Keratinocyte (primary cell): ENCODE measurements around the gene TDRD6. TPM values are rescaled to one million over a fixed set of nuclear protein-coding genes. Genes with fewer than 3 reads are reported as not detected.

Experiments
- DNase-seq: peaks from one replicate; pipeline ENCODE4 v3.0.0-alpha.2; 2011; ENCODE audit warnings: low read depth, missing footprints, low spot score
- FAIRE-seq: peaks from 2 replicates; lab custom pipeline; 2011; peaks lifted over from hg19 to GRCh38; lab: Jason Lieb, UNC
- H2AFZ ChIP-seq: 2 replicates; pipeline ENCODE4 v1.6.0; 2012; ENCODE audit warnings: low read length, control low read depth, inconsistent platforms; ENCODE audit not compliant: control insufficient read depth
- H3K27ac ChIP-seq: 2 replicates; pipeline ENCODE4 v1.5.1; 2011; ENCODE audit warnings: low read length; ENCODE audit not compliant: control insufficient read depth, insufficient read depth
- H3K27me3 ChIP-seq: 3 replicates; pipeline ENCODE4 v1.6.0; 2011; ENCODE audit warnings: low read length; ENCODE audit not compliant: control insufficient read depth, insufficient read depth; ENCODE audit errors: extremely low read depth
- H3K36me3 ChIP-seq, 2 experiments: 2 replicates in 1 of 2; 3 replicates in 1 of 2; pipeline ENCODE4 v1.5.1; 2011; ENCODE audit warnings: low read length in 2 of 2, mild to moderate bottlenecking in 1 of 2; ENCODE audit not compliant: control insufficient read depth in 2 of 2, insufficient read depth in 2 of 2; ENCODE audit errors: extremely low read depth in 1 of 2
- H3K4me1 ChIP-seq: 3 replicates; pipeline ENCODE4 v1.5.1; 2011; ENCODE audit warnings: low read length; ENCODE audit not compliant: control insufficient read depth, insufficient read depth; ENCODE audit errors: extremely low read depth
- H3K4me2 ChIP-seq: 3 replicates; pipeline ENCODE4 v1.6.0; 2011; ENCODE audit warnings: low read depth, low read length; ENCODE audit not compliant: control insufficient read depth, insufficient read depth; ENCODE audit errors: extremely low read depth
- H3K4me3 ChIP-seq, 3 experiments: fragments of 200-600 bp in 1 of 3; sonication (generic) in 1 of 3; 2 replicates in 2 of 3; 3 replicates in 1 of 3; pipeline ENCODE4 v1.5.1; 2011 to 2016; ENCODE audit warnings: low read length in 3 of 3, mild to moderate bottlenecking in 3 of 3, control low read depth in 2 of 3, inconsistent platforms in 1 of 3, low read depth in 1 of 3, mixed read lengths in 1 of 3, mixed run types in 1 of 3, moderate library complexity in 1 of 3; ENCODE audit not compliant: control insufficient read depth in 2 of 3, insufficient read depth in 2 of 3; ENCODE audit errors: extremely low read depth in 1 of 3
- H3K79me2 ChIP-seq: 2 replicates; pipeline ENCODE4 v1.6.0; 2012; ENCODE audit warnings: low read length; ENCODE audit not compliant: control insufficient read depth, insufficient read depth
- H3K9ac ChIP-seq: 3 replicates; pipeline ENCODE4 v1.6.0; 2011; ENCODE audit warnings: low read length; ENCODE audit not compliant: control insufficient read depth, insufficient read depth; ENCODE audit errors: extremely low read depth
- H3K9me1 ChIP-seq: 3 replicates; pipeline ENCODE4 v1.6.0; 2011; ENCODE audit warnings: low read length; ENCODE audit not compliant: control insufficient read depth, insufficient read depth; ENCODE audit errors: extremely low read depth
- H3K9me3 ChIP-seq: 2 replicates; pipeline ENCODE4 v1.5.1; 2012; ENCODE audit warnings: low read depth, low read length; ENCODE audit not compliant: control insufficient read depth
- H4K20me1 ChIP-seq: 3 replicates; pipeline ENCODE4 v1.6.0; 2011; ENCODE audit warnings: low read length; ENCODE audit not compliant: control insufficient read depth, insufficient read depth; ENCODE audit errors: extremely low read depth
- CTCF ChIP-seq, 3 experiments: IDR thresholded peaks in 1 of 3; conservative IDR thresholded peaks in 1 of 3; optimal IDR thresholded peaks in 1 of 3; 2 replicates in 2 of 3; 3 replicates in 1 of 3; pipeline versions ENCODE3 to v1.5.1; 2011; ENCODE audit warnings: low read length in 3 of 3, mild to moderate bottlenecking in 3 of 3, moderate library complexity in 2 of 3, control low read depth in 1 of 3, inconsistent platforms in 1 of 3; ENCODE audit not compliant: insufficient read depth in 2 of 3; ENCODE audit errors: extremely low read depth in 1 of 3
- EZH2 ChIP-seq: IDR thresholded peaks from one replicate; pipeline ENCODE4 v1.6.1; 2012; ENCODE audit warnings: inconsistent platforms, mild to moderate bottlenecking, low read length, moderate library complexity
- dilution Hi-C: fragments of 300-500 bp; cut with MboI; formaldehyde crosslinking; loops from one replicate; pipeline ENCODE4 v1.7.0; 2020; ENCODE audit warnings: low sequenced_read_pairs; ENCODE audit not compliant: extremely low pct_ligation_motif_present
- polyA plus RNA-seq, 5 experiments: library from polyadenylated mRNA; depleted of rRNA in 3 of 5; stranded (reverse) in 3 of 5; stranded (forward) in 1 of 5; unstranded in 1 of 5; fragments of >200 nt; gene quantifications; 1 replicate in 1 of 5; 2 replicates in 3 of 5; 3 replicates in 1 of 5; pipeline versions ENCODE4 v1.2.1 to v1.2.3, GENCODE V29; 2011 to 2012; ENCODE audit warnings: missing spikeins in 2 of 5, low read depth in 1 of 5, low replicate concordance in 1 of 5

TDRD6 gene
- polyA plus RNA-seq, 1 donor (not counting 4 experiments of a cell fraction or from before 2014, with no cell fraction given), result 0.25 TPM

GRCh38 chr6:46655803-46656202 lies 31.9 kb upstream of the TDRD6 start:
- Histone ChIP-seq H3K9me1 (no peaks in the 10 kb centered on the region), H2AFZ (no peak overlapping the region), H3K27ac (no peak overlapping the region), H3K27me3 (no peaks in the 10 kb centered on the region), H3K4me3 (no peak overlapping the region), H3K4me1 (peaks cover 6% of the 10 kb centered on the region), H3K9me3 (no peaks in the 10 kb centered on the region), H3K4me2 (no peak overlapping the region), H4K20me1 (no peaks in the 10 kb centered on the region), H3K36me3 (no peaks in the 10 kb centered on the region), H3K79me2 (no peaks in the 10 kb centered on the region), H3K9ac (no peak overlapping the region)
- dilution Hi-C loops, result no loop called here
- no peak for DNase-seq
- TF ChIP-seq EZH2 (no peak), CTCF (optimal IDR thresholded peaks at IDR 0.05 in 1 of 3, IDR thresholded peaks at IDR 0.05 in 1 of 3, conservative IDR thresholded peaks at IDR 0.05 in 1 of 3; ENCODE audit: extremely low read depth in 1 of 3, insufficient read depth in 2 of 3, low read length in 3 of 3) (peak; percentile 10 to 34 (median 25))
- no peak for FAIRE-seq

GRCh38 chr6:46657642-46658041 lies 30.0 kb upstream of the TDRD6 start:
- no peak overlapping the region for H3K9ac ChIP-seq
- FAIRE-seq (no peak), DNase-seq (no peak)
- H3K27me3 ChIP-seq, result no peaks in the 10 kb centered on the region
- peaks cover 4% of the 10 kb centered on the region for H3K4me1 ChIP-seq
- H3K4me2 ChIP-seq, result no peak overlapping the region
- no peak overlapping the region for H2AFZ ChIP-seq
- H3K4me3 ChIP-seq, result no peak overlapping the region
- no peaks in the 10 kb centered on the region for H3K9me1 ChIP-seq
- no peaks in the 10 kb centered on the region for H3K79me2 ChIP-seq
- H3K36me3 ChIP-seq, result no peaks in the 10 kb centered on the region
- no peaks in the 10 kb centered on the region for H3K9me3 ChIP-seq
- dilution Hi-C loops, result no loop called here
- H3K27ac ChIP-seq, result no peak overlapping the region
- TF ChIP-seq CTCF (optimal IDR thresholded peaks at IDR 0.05 in 1 of 3, IDR thresholded peaks at IDR 0.05 in 1 of 3, conservative IDR thresholded peaks at IDR 0.05 in 1 of 3; ENCODE audit: extremely low read depth in 1 of 3, insufficient read depth in 2 of 3, low read length in 3 of 3) (no peak), EZH2 (no peak)
- H4K20me1 ChIP-seq, result no peaks in the 10 kb centered on the region
